ENCODE data around the gene C1orf185. TPM values are rescaled to one million over a fixed set of nuclear protein-coding genes. Genes with fewer than 3 reads are reported as not detected.

C1orf185 gene
- polyA plus RNA-seq, 1 donor: not detected

Other genes with a start within 250 kb of the C1orf185 start
- 47.1 TPM for gene FAF1, start 142.0 kb upstream of the C1orf185 start, polyA plus RNA-seq
- 5.2 TPM for gene CDKN2C, start 132.0 kb upstream of the C1orf185 start, polyA plus RNA-seq
- gene RNF11, start 134.0 kb downstream of the C1orf185 start, polyA plus RNA-seq: 80.0 TPM
- gene TTC39A, start 228.3 kb downstream of the C1orf185 start, polyA plus RNA-seq: 19.2 TPM